Measurements from ENCODE around the gene PIGP. TPM values are rescaled to one million over a fixed set of nuclear protein-coding genes. Genes with fewer than 3 reads are reported as not detected.

PIGP gene
- total RNA-seq, 1 experiment from 2014 or later, result 13.2 TPM

- Histone ChIP-seq H3K9ac (ENCODE audit: extremely low read depth, insufficient read length, low read length) (no peak overlapping the region), H2BK5ac (ENCODE audit: insufficient read length, low read length) (no peak overlapping the region), H2BK12ac (ENCODE audit: insufficient read length, low read depth, low read length) (no peak overlapping the region), H2BK120ac (ENCODE audit: low read depth, low read length, poor library complexity, severe bottlenecking) (no peak overlapping the region), H3K79me1 (ENCODE audit: insufficient read depth, low read depth, low read length, poor library complexity, severe bottlenecking) (no peaks in the 10 kb centered on the region), H2BK20ac (ENCODE audit: low read depth, low read length, poor library complexity, severe bottlenecking) (no peak overlapping the region), H3K27me3 (ENCODE audit: insufficient read depth, low read length) (no peaks in the 10 kb centered on the region; the same call in 1 of the 2 replicates), H4K8ac (replicated peaks; ENCODE audit: insufficient read length, low read depth, low read length) (no peak overlapping the region), H4K20me1 (ENCODE audit: control insufficient read depth, insufficient read depth, insufficient read length) (no peaks in the 10 kb centered on the region), H3K79me2 (ENCODE audit: insufficient read depth, low read length) (no peaks in the 10 kb centered on the region), H4K91ac (ENCODE audit: insufficient read length, low read depth, low read length) (no peak overlapping the region), H4K5ac (ENCODE audit: insufficient read length, low read depth, low read length) (no peak overlapping the region), H3K4ac (ENCODE audit: low read depth, low read length) (no peak overlapping the region), H2AK5ac (ENCODE audit: insufficient read length, low read length) (no peak overlapping the region), H3K4me1 (ENCODE audit: insufficient read depth, low read length) (peaks cover 3% of the 10 kb centered on the region; the same call in 1 of the 2 replicates), H2BK15ac (ENCODE audit: low read depth, low read length) (no peak overlapping the region), H3K18ac (ENCODE audit: insufficient read length, low read depth, low read length) (no peak overlapping the region), H3K27ac (ENCODE audit: insufficient read length, low read depth, low read length) (no peak overlapping the region), H3T11ph (ENCODE audit: low read length) (no peak overlapping the region), H3K4me2 (ENCODE audit: insufficient read depth, insufficient read length, low read length) (no peak overlapping the region), H3K14ac (ENCODE audit: insufficient read depth, low read length) (no peak overlapping the region), H3K23ac (ENCODE audit: insufficient read length, low read depth, low read length) (no peak overlapping the region), H3K23me2 (ENCODE audit: insufficient read length, low read depth, low read length, poor library complexity, severe bottlenecking) (no peaks in the 10 kb centered on the region), H3K9me3 (ENCODE audit: control insufficient read depth, low read depth, low read length) (no peaks in the 10 kb centered on the region), H2AFZ (ENCODE audit: low read length) (no peak overlapping the region), H3K56ac (ENCODE audit: insufficient read length, low read depth, low read length) (no peak overlapping the region)
- Mint-ChIP-seq H3K36me3 (ENCODE audit: insufficient read depth in 1 of 3, low read depth in 3 of 3) (peaks cover 0 to 13% (median 0%) of the 10 kb centered on the region in 3 experiments; a peak in 3 of 7 replicates), H3K4me3 (no peak overlapping the region), H3K4me1 (peaks cover 32 to 43% of the 10 kb centered on the region in 2 experiments), H3K27ac (no peak overlapping the region), H3K27me3 (ENCODE audit: low read depth) (peaks cover 25% of the 10 kb centered on the region), H3K9me3 (peaks cover 7 to 8% of the 10 kb centered on the region in 2 experiments; a peak in 3 of 5 replicates)
- WGBS (ENCODE audit: extremely low coverage, insufficient read length, low lambda C conversion rate), result no CpG with 5 or more reads among the region's 2 CpGs
- DNase-seq, result no peak
- no peak for TF ChIP-seq CTCF (conservative IDR thresholded peaks at IDR 0.05)
Measured at GRCh38 chr21:37058261-37058660, 14.6 kb downstream of the PIGP start.

Measured in H9 (cell line).